HepG2 (cell line): ENCODE measurements around the gene OR2F1. TPM values are rescaled to one million over a fixed set of nuclear protein-coding genes. Genes with fewer than 3 reads are reported as not detected.

Source experiments
- ATAC-seq: fragments of 200-7000 bp; cut with Tn5 transposase; 3 replicates; pipeline ENCODE4 v1.9.1; 2020; ENCODE audit warnings: mild to moderate bottlenecking, moderate library complexity
- BruUV-seq: library from RNA; stranded (reverse); fragments of 400-500 nt; replicated peaks from 2 replicates; lab custom pipeline; 2021; lab: Mats Ljungman, UMichigan
- CTCF ChIA-PET: fragments of 300-600 bp; formaldehyde crosslinking; extraction: SDS; loops from one replicate; lab custom pipeline; 2021; ENCODE audit warnings: low total read pairs, inconsistent platforms, low intra/inter-chr PET ratio; lab: Yijun Ruan, JAX
- POLR2A ChIA-PET: fragments of 350-600 bp; sonication (Branson Sonifier 250); formaldehyde crosslinking; loops from one replicate; lab custom pipeline; 2020; ENCODE audit warnings: antibody characterized with exemption, inconsistent platforms; lab: Yijun Ruan, JAX
- DNase-seq: peaks from one replicate; pipeline ENCODE4 v3.0.0-alpha.2; 2015; ENCODE audit warnings: low spot score
- FAIRE-seq: peaks from 3 replicates; lab custom pipeline; 2011; peaks lifted over from hg19 to GRCh38; lab: Jason Lieb, UNC
- H2AFZ ChIP-seq: one replicate; pipeline ENCODE4 v1.6.1; 2011; ENCODE audit warnings: low read length, inconsistent platforms
- H3K27ac ChIP-seq: fragments of 300-600 bp; 3 replicates; pipeline ENCODE4 v1.8.0; 2011; ENCODE audit warnings: mixed run types, mild to moderate bottlenecking, mixed read lengths, low read length, inconsistent platforms; ENCODE audit not compliant: insufficient read depth; ENCODE audit errors: extremely low read length
- H3K27me3 ChIP-seq, 2 experiments: fragments of 200-600 bp in 1 of 2; 2 replicates in 1 of 2; 3 replicates in 1 of 2; pipeline versions ENCODE4 v1.6.0 to v1.8.0; 2011; ENCODE audit warnings: low read length in 2 of 2, mild to moderate bottlenecking in 2 of 2, moderate library complexity in 2 of 2, inconsistent platforms in 1 of 2; ENCODE audit not compliant: insufficient read depth in 2 of 2, control insufficient read depth in 1 of 2
- H3K36me3 ChIP-seq, 2 experiments: fragments of 200-600 bp in 1 of 2; replicated peaks in 1 of 2; 2 replicates in 1 of 2; 3 replicates in 1 of 2; pipeline versions ENCODE4 v1.5.1 to v1.8.0; 2011; ENCODE audit warnings: low read length in 2 of 2, inconsistent platforms in 1 of 2; ENCODE audit not compliant: insufficient read depth in 2 of 2, control insufficient read depth in 1 of 2
- H3K4me1 ChIP-seq: 2 replicates; pipeline ENCODE4 v1.5.1; 2012; ENCODE audit warnings: low read length, inconsistent platforms; ENCODE audit not compliant: insufficient read depth
- H3K4me2 ChIP-seq: 2 replicates; pipeline ENCODE4 v1.6.0; 2011; ENCODE audit warnings: low read depth, low read length, inconsistent platforms
- H3K4me3 ChIP-seq, 3 experiments: fragments of 200-600 bp in 1 of 3; sonication (generic), shearing (Covaris generic) in 1 of 3; replicated peaks in 1 of 3; 2 replicates each; pipeline ENCODE4 v1.5.1; 2011 to 2016; ENCODE audit warnings: low read length in 3 of 3, inconsistent platforms in 2 of 3, low read depth in 2 of 3, mild to moderate bottlenecking in 2 of 3, control low read depth in 1 of 3, mixed read lengths in 1 of 3; ENCODE audit not compliant: insufficient read depth in 1 of 3
- H3K79me2 ChIP-seq: one replicate; pipeline ENCODE4 v1.6.1; 2011; ENCODE audit warnings: low read length, inconsistent platforms; ENCODE audit not compliant: insufficient read depth
- H3K9ac ChIP-seq: 2 replicates; pipeline ENCODE4 v1.6.0; 2011; ENCODE audit warnings: mild to moderate bottlenecking, low read depth, low read length, inconsistent platforms; ENCODE audit not compliant: insufficient read depth
- H3K9me3 ChIP-seq: 2 replicates; pipeline ENCODE4 v1.5.1; 2012; ENCODE audit warnings: mild to moderate bottlenecking, low read length
- H4K20me1 ChIP-seq: 2 replicates; pipeline ENCODE4 v1.6.0; 2011; ENCODE audit warnings: inconsistent platforms, mild to moderate bottlenecking, low read length, moderate library complexity; ENCODE audit not compliant: insufficient read depth
- CHD2 ChIP-seq: IDR thresholded peaks from 2 replicates; pipeline ENCODE4 v1.6.1; 2011; ENCODE audit warnings: low read depth, low read length, improper control_type of control experiment
- EEA1 ChIP-seq: sonication (generic); formaldehyde crosslinking; IDR thresholded peaks from 2 replicates; pipeline ENCODE4 v1.5.1; 2020; ENCODE audit warnings: mild to moderate bottlenecking, missing genetic modification reagents, borderline replicate concordance
- HNRNPK ChIP-seq: fragments of 200-400 bp; formaldehyde crosslinking; IDR thresholded peaks from 2 replicates; pipeline ENCODE4 v1.6.1; 2018; ENCODE audit warnings: low read length, low read depth, moderate library complexity, mild to moderate bottlenecking; ENCODE audit not compliant: poor library complexity, severe bottlenecking
- MAZ ChIP-seq, 2 experiments: sonication (generic) in 1 of 2; formaldehyde crosslinking in 1 of 2; IDR thresholded peaks; 2 replicates each; pipeline versions ENCODE4 v1.5.0 to v1.6.1; 2012 to 2020; ENCODE audit warnings: low read depth in 2 of 2, mild to moderate bottlenecking in 2 of 2, borderline replicate concordance in 1 of 2, improper control_type of control experiment in 1 of 2, low read length in 1 of 2, missing genetic modification reagents in 1 of 2, moderate library complexity in 1 of 2
- NFIC ChIP-seq: IDR thresholded peaks from 2 replicates; pipeline ENCODE4 v1.6.1; 2012; ENCODE audit warnings: mild to moderate bottlenecking, low read length, inconsistent platforms
- NFRKB ChIP-seq: fragments of 450-650 bp; IDR thresholded peaks from 2 replicates; pipeline ENCODE4 v1.6.1; 2017
- NFYB ChIP-seq: sonication (generic); formaldehyde crosslinking; IDR thresholded peaks from 2 replicates; pipeline ENCODE4 v1.4.0; 2020; ENCODE audit warnings: missing genetic modification reagents
- PAF1 ChIP-seq: IDR thresholded peaks from 2 replicates; pipeline ENCODE4 v1.6.1; 2016; ENCODE audit warnings: missing genetic modification reagents, missing compliant biosample characterization
- ZFP41 ChIP-seq: sonication (generic); formaldehyde crosslinking; IDR thresholded peaks from 2 replicates; pipeline ENCODE4 v1.4.0; 2020; ENCODE audit warnings: mild to moderate bottlenecking, missing genetic modification reagents, borderline replicate concordance
- ZNF33A ChIP-seq: sonication (generic); formaldehyde crosslinking; IDR thresholded peaks from 2 replicates; pipeline ENCODE4 v1.5.1; 2020; ENCODE audit warnings: missing genetic modification reagents, mild to moderate bottlenecking, moderate library complexity, borderline replicate concordance
- ZNF430 ChIP-seq: sonication (generic); formaldehyde crosslinking; IDR thresholded peaks from 2 replicates; pipeline ENCODE4 v1.9.0; 2021; ENCODE audit warnings: mild to moderate bottlenecking, missing genetic modification reagents
- ZNF530 ChIP-seq: sonication (generic); formaldehyde crosslinking; IDR thresholded peaks from 2 replicates; pipeline ENCODE4 v1.5.0; 2020; ENCODE audit warnings: low read depth, mild to moderate bottlenecking, missing genetic modification reagents
- WGBS: methylation state at CpG from one replicate; pipeline ENCODE4 v1.1.6; 2017; ENCODE audit warnings: low lambda C conversion rate; 5-methylcytosine and 5-hydroxymethylcytosine counted together
- in situ Hi-C: cut with HindIII; loops from 2 replicates; pipeline ENCODE4 v1.10.0; 2017; ENCODE audit warnings: low pct_unique_long_range_greater_than_20kb; ENCODE audit not compliant: extremely low pct_ligation_motif_present
- intact Hi-C: fragments of 100-400 bp; cut with micrococcal nuclease; formaldehyde crosslinking; loops from one replicate; pipeline ENCODE4 v1.10.0; 2022; ENCODE audit not compliant: unreplicated experiment
- polyA plus RNA-seq, 8 experiments: library from polyadenylated mRNA; depleted of rRNA in 3 of 8; stranded (reverse) in 7 of 8; unstranded in 1 of 8; fragments of >200 nt; fragmentation: Illumina TruSeq in 4 of 8; extraction: Trizol in 4 of 8; gene quantifications; 2 replicates each; pipeline versions ENCODE4 v1.2.1 to v1.2.3, GENCODE V29; 2011 to 2016; ENCODE audit warnings: low read depth in 4 of 8, missing spikeins in 1 of 8, mixed read lengths in 1 of 8; ENCODE audit not compliant: insufficient read depth in 1 of 8
- total RNA-seq, 5 experiments: library from RNA; depleted of rRNA; stranded (reverse); fragments of >200 nt; fragmentation: Illumina TruSeq; extraction: Trizol; gene quantifications; 2 replicates each; pipeline ENCODE4 v1.2.3, GENCODE V29; 2016; ENCODE audit warnings: low read depth in 1 of 5
- TF ChIP-seq, protein P1 (sequence below): sonication (generic); formaldehyde crosslinking; conservative IDR thresholded peaks from 2 replicates; pipeline ENCODE4 v1.4.0; 2020; ENCODE audit warnings: mild to moderate bottlenecking, missing genetic modification reagents, moderate library complexity
- TF ChIP-seq, protein P2 (sequence below): sonication (generic); formaldehyde crosslinking; IDR thresholded peaks from 2 replicates; pipeline ENCODE4 v1.8.0; 2023; ENCODE audit warnings: mild to moderate bottlenecking, missing genetic modification reagents
- TF ChIP-seq, protein P3 (sequence below): sonication (generic); formaldehyde crosslinking; IDR thresholded peaks from 2 replicates; pipeline ENCODE4 v1.8.0; 2022; ENCODE audit warnings: missing genetic modification reagents, mild to moderate bottlenecking, inconsistent platforms, borderline replicate concordance
- TF ChIP-seq, protein P4 (sequence below): IDR thresholded peaks from 2 replicates; pipeline ENCODE4 v1.6.1; 2016; ENCODE audit warnings: low read depth

OR2F1 gene
- total and polyA plus RNA-seq, 2 of the 13 experiments (the other 11 are each of a cell fraction or from before 2014, with no cell fraction given) = 0.36 to 1.5 TPM

DNA sequence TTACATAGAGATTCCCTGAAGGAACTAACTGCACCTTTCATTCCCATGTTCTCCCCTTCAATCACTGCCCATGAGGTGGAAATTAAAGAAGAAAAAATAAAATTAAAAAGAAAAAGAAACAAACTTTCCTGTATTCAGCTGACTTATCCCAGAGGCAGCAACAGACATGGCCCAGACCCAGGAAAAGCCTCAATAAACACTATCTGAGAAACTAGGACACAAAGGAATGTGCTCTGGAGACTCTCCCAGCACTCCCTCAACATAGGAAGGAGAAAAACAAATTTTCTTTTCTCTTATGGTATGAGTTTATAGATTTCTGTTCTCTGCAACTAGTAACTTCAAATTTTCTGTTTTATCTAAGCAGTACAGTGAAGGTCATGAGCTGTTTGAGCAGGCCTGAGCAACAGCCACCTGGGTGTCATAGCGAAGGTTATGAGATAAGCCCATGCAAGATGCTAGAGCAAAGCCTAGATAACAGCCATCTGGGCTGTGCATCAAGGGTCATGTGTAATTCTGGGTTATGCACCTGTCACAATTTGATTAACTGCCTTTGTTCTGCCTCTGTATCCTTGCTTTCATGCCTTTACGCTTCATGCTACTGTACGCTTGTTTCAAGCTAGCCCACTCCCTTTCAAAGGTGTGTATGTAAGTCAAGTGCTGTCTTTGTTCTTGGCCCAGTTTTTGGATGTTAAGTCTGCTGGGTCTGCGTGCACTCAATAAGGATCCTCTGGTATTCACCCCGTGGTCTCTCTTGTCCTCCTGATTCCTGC lies 34.5 kb downstream of the OR2F1 start:
- POLR2A ChIA-PET = no interaction called here
- CTCF ChIA-PET = no interaction called here
- DNase-seq (no peak), FAIRE-seq (no peak), ATAC-seq (no peak)
- H3K4me1 ChIP-seq = no peaks in the 10 kb centered on the region
- H3K4me3 ChIP-seq = no peak overlapping the region
- in situ Hi-C loops (no loop called here), intact Hi-C loops (no loop called here)
- BruUV-seq = no TSS peak
- H3K36me3 ChIP-seq = no peaks in the 10 kb centered on the region
- H4K20me1 ChIP-seq = no peaks in the 10 kb centered on the region
- H3K4me2 ChIP-seq = no peak overlapping the region
- no peak overlapping the region for H3K27ac ChIP-seq
- no peaks in the 10 kb centered on the region for H3K27me3 ChIP-seq
- WGBS = 84% methylated on average over 5 of the region's 5 CpGs
- peaks cover 4% of the 10 kb centered on the region; the same call in 1 of the 2 replicates for H3K9me3 ChIP-seq
- no peaks in the 10 kb centered on the region for H3K79me2 ChIP-seq
- no peak overlapping the region for H2AFZ ChIP-seq
- no peak overlapping the region for H3K9ac ChIP-seq
- no peak for TF ChIP-seq NFIC
- TF ChIP-seq MAZ (IDR thresholded peaks at IDR 0.05; ENCODE audit: borderline replicate concordance, low read depth, low read length) = no peak
- no peak for TF ChIP-seq MAZ (CRISPR knock-in tag; IDR thresholded peaks at IDR 0.05; ENCODE audit: low read depth)
- TF ChIP-seq NFRKB = no peak
- TF ChIP-seq PAF1 (CRISPR knock-in tag) = no peak
- TF ChIP-seq ZNF530 (CRISPR knock-in tag) = no peak
- TF ChIP-seq, protein P1, sequence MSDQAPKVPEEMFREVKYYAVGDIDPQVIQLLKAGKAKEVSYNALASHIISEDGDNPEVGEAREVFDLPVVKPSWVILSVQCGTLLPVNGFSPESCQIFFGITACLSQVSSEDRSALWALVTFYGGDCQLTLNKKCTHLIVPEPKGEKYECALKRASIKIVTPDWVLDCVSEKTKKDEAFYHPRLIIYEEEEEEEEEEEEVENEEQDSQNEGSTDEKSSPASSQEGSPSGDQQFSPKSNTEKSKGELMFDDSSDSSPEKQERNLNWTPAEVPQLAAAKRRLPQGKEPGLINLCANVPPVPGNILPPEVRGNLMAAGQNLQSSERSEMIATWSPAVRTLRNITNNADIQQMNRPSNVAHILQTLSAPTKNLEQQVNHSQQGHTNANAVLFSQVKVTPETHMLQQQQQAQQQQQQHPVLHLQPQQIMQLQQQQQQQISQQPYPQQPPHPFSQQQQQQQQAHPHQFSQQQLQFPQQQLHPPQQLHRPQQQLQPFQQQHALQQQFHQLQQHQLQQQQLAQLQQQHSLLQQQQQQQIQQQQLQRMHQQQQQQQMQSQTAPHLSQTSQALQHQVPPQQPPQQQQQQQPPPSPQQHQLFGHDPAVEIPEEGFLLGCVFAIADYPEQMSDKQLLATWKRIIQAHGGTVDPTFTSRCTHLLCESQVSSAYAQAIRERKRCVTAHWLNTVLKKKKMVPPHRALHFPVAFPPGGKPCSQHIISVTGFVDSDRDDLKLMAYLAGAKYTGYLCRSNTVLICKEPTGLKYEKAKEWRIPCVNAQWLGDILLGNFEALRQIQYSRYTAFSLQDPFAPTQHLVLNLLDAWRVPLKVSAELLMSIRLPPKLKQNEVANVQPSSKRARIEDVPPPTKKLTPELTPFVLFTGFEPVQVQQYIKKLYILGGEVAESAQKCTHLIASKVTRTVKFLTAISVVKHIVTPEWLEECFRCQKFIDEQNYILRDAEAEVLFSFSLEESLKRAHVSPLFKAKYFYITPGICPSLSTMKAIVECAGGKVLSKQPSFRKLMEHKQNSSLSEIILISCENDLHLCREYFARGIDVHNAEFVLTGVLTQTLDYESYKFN (CRISPR knock-in tag) = no peak
- no peak for TF ChIP-seq ZNF33A (CRISPR knock-in tag)
- no peak for TF ChIP-seq HNRNPK
- no peak for TF ChIP-seq NFYB (CRISPR knock-in tag)
- no peak for TF ChIP-seq CHD2
- no peak for TF ChIP-seq ZFP41 (CRISPR knock-in tag)
- no peak for TF ChIP-seq ZNF430
- no peak for TF ChIP-seq EEA1 (CRISPR knock-in tag)
- TF ChIP-seq, protein P2, sequence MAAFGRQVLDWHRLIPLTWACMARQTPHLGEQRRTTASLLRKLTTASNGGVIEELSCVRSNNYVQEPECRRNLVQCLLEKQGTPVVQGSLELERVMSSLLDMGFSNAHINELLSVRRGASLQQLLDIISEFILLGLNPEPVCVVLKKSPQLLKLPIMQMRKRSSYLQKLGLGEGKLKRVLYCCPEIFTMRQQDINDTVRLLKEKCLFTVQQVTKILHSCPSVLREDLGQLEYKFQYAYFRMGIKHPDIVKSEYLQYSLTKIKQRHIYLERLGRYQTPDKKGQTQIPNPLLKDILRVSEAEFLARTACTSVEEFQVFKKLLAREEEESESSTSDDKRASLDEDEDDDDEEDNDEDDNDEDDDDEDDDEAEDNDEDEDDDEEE = no peak
- TF ChIP-seq, protein P3, sequence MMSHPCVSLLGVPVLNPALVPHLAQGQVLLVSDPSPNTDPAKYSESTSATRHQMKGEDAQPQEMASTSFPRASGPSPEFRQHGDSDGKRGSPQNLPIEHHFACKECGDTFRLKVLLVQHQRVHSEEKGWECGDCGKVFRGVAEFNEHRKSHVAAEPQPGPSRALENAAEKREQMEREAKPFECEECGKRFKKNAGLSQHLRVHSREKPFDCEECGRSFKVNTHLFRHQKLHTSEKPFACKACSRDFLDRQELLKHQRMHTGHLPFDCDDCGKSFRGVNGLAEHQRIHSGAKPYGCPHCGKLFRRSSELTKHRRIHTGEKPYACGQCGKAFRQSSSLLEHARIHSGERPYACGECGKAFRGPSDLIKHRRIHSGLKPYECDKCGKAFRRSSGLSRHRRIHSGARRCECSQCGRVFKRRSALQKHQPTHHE = no peak
- TF ChIP-seq, protein P4, sequence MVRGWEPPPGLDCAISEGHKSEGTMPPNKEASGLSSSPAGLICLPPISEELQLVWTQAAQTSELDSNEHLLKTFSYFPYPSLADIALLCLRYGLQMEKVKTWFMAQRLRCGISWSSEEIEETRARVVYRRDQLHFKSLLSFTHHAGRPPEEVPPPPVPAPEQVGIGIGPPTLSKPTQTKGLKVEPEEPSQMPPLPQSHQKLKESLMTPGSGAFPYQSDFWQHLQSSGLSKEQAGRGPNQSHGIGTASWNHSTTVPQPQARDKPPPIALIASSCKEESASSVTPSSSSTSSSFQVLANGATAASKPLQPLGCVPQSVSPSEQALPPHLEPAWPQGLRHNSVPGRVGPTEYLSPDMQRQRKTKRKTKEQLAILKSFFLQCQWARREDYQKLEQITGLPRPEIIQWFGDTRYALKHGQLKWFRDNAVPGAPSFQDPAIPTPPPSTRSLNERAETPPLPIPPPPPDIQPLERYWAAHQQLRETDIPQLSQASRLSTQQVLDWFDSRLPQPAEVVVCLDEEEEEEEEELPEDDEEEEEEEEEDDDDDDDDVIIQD = no peak
